Large intestine (tissue), 3 donors: ENCODE results near the gene PTPRN2. TPM values are rescaled to one million over a fixed set of nuclear protein-coding genes. Genes with fewer than 3 reads are reported as not detected.
"Not testable (repeated sequence)": the region's sequence is repeated elsewhere in the genome, so short reads cannot be mapped to it uniquely, and the experiment has no call there.

Experiments used
- DNase-seq, 2 donors: peaks; one replicate each; pipeline versions ENCODE4 v3.0.0 to v3.0.0-alpha.2; 2013
- H3K27ac ChIP-seq: one replicate; pipeline ENCODE4 v1.5.1; 2013; ENCODE audit warnings: low read length
- H3K27me3 ChIP-seq: 2 replicates; pipeline ENCODE4 v1.6.1; 2013; ENCODE audit warnings: low read length; ENCODE audit not compliant: control insufficient read depth, insufficient read depth
- H3K36me3 ChIP-seq: 2 replicates; pipeline ENCODE4 v1.6.1; 2013; ENCODE audit warnings: low read length; ENCODE audit not compliant: control insufficient read depth, insufficient read depth
- H3K4me1 ChIP-seq: one replicate; pipeline ENCODE4 v1.6.1; 2013; ENCODE audit warnings: low read length; ENCODE audit not compliant: control insufficient read depth, insufficient read depth
- H3K4me3 ChIP-seq: one replicate; pipeline ENCODE4 v1.5.1; 2013; ENCODE audit warnings: low read length
- H3K9me3 ChIP-seq: one replicate; pipeline ENCODE4 v1.6.1; 2013; ENCODE audit warnings: mild to moderate bottlenecking, low read depth, low read length, moderate library complexity; ENCODE audit not compliant: control insufficient read depth
- WGBS: methylation state at CpG from one replicate; pipeline ENCODE4 v1.1.5; 2013; ENCODE audit warnings: low lambda C conversion rate; ENCODE audit not compliant: insufficient coverage; 5-methylcytosine and 5-hydroxymethylcytosine counted together
- polyA plus RNA-seq: library from polyadenylated mRNA; unstranded; fragments of 120-200 nt; gene quantifications from one replicate; pipeline ENCODE4 v1.2.1, GENCODE V29; 2013

The PTPRN2 gene
- polyA plus RNA-seq, 1 donor = 13.4 TPM

GRCh38 chr7:158525648-158526484 is 61.8 kb downstream of the PTPRN2 start:
- H3K36me3 ChIP-seq = no peaks in the 10 kb centered on the region
- no peak overlapping the region for H3K27ac ChIP-seq
- no peak overlapping the region for H3K4me3 ChIP-seq
- no peaks in the 10 kb centered on the region for H3K9me3 ChIP-seq
- no peaks in the 10 kb centered on the region for H3K4me1 ChIP-seq
- DNase-seq = no peak
- H3K27me3 ChIP-seq = no peaks in the 10 kb centered on the region
- no CpG with 5 or more reads among the region's 29 CpGs for WGBS

GRCh38 chr7:158524749-158525635 is 62.6 kb downstream of the PTPRN2 start:
- no peak overlapping the region for H3K27ac ChIP-seq
- no peak for DNase-seq
- H3K4me1 ChIP-seq = no peaks in the 10 kb centered on the region
- 80% methylated on average over 1 of the region's 24 CpGs for WGBS
- H3K27me3 ChIP-seq = no peaks in the 10 kb centered on the region
- H3K36me3 ChIP-seq = no peaks in the 10 kb centered on the region
- no peaks in the 10 kb centered on the region for H3K9me3 ChIP-seq
- no peak overlapping the region for H3K4me3 ChIP-seq

GRCh38 chr7:158524286-158524685 is 63.3 kb downstream of the PTPRN2 start:
- not testable (repeated sequence) for H3K27me3 ChIP-seq, H3K36me3 ChIP-seq, H3K4me1 ChIP-seq, H3K9me3 ChIP-seq, H3K4me3 ChIP-seq, H3K27ac ChIP-seq
- no CpG with 5 or more reads among the region's 14 CpGs for WGBS
- DNase-seq = peak in 1 of 2 donors; percentile 22

- H3K27ac ChIP-seq, H3K27me3 ChIP-seq, H3K4me3 ChIP-seq, H3K4me1 ChIP-seq, DNase-seq, H3K9me3 ChIP-seq, H3K36me3 ChIP-seq: not testable (repeated sequence)
- no CpG with 5 or more reads among the region's 11 CpGs for WGBS
Observed at GRCh38 chr7:158523877-158524276, 63.7 kb downstream of the PTPRN2 start.

GRCh38 chr7:158523165-158523856 is 64.3 kb downstream of the PTPRN2 start:
- not testable (repeated sequence) for H3K36me3 ChIP-seq, H3K27me3 ChIP-seq, H3K27ac ChIP-seq, H3K4me1 ChIP-seq, H3K4me3 ChIP-seq, DNase-seq, H3K9me3 ChIP-seq
- no CpG with 5 or more reads among the region's 26 CpGs for WGBS

- H3K27ac ChIP-seq, H3K4me1 ChIP-seq, H3K4me3 ChIP-seq, H3K36me3 ChIP-seq, DNase-seq, H3K27me3 ChIP-seq, H3K9me3 ChIP-seq: not testable (repeated sequence)
- WGBS = no CpG with 5 or more reads among the region's 18 CpGs
Observed at GRCh38 chr7:158521795-158522194, 65.8 kb downstream of the PTPRN2 start.

- no CpG with 5 or more reads among the region's 9 CpGs for WGBS
- Histone ChIP-seq H3K36me3 (no peaks in the 10 kb centered on the region), H3K4me3 (no peak overlapping the region), H3K27ac (no peak overlapping the region), H3K4me1 (no peaks in the 10 kb centered on the region), H3K9me3 (no peaks in the 10 kb centered on the region), H3K27me3 (no peaks in the 10 kb centered on the region)
- DNase-seq = no peak
Observed at GRCh38 chr7:158520825-158521224, 66.8 kb downstream of the PTPRN2 start.

- Histone ChIP-seq H3K27ac (no peak overlapping the region), H3K9me3 (no peaks in the 10 kb centered on the region), H3K27me3 (no peaks in the 10 kb centered on the region), H3K4me3 (no peak overlapping the region), H3K4me1 (no peaks in the 10 kb centered on the region), H3K36me3 (no peaks in the 10 kb centered on the region)
- no peak for DNase-seq
- 60% methylated on average over 1 of the region's 4 CpGs for WGBS
Observed at GRCh38 chr7:158519633-158520174, 67.9 kb downstream of the PTPRN2 start.

GRCh38 chr7:158518980-158519632 is 68.5 kb downstream of the PTPRN2 start:
- 100% methylated on average over 1 of the region's 7 CpGs for WGBS

More at GRCh38 chr7:158518980-158519632, 68.5 kb downstream of the PTPRN2 start:
- DNase-seq = no peak
- no peak overlapping the region for H3K4me3 ChIP-seq
- no peaks in the 10 kb centered on the region for H3K9me3 ChIP-seq
- H3K36me3 ChIP-seq = no peaks in the 10 kb centered on the region
- no peak overlapping the region for H3K27ac ChIP-seq
- no peaks in the 10 kb centered on the region for H3K4me1 ChIP-seq
- H3K27me3 ChIP-seq = no peaks in the 10 kb centered on the region
